ENCODE measurements around the gene FANCC. TPM values are rescaled to one million over a fixed set of nuclear protein-coding genes. Genes with fewer than 3 reads are reported as not detected.

FANCC gene
- total RNA-seq, 6 experiments from 2014 or later: 4.7 to 7.1 (median 5.7) TPM

DNA sequence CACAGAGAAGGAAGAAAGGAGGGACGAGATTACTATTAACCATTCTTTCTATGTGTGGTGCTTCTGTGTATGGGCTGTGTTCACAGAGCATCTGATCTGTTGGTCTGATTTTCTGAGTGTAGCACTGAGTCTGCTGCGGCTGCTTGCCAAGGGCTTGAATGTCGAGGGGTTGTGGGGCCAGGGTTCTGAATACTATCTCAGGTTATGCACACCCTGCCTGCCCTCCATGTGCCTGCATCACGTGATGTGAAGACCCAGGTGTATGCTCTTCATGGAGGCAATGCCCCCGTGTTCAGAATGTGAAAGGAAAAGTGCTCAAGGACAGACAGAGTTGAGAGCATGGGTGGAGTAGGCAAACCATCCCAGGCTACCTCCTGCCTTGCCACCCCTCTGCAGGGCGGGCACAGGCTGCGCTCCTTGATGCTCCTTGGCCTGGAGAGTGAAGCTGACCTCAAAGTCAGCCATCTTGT is 254.9 kb downstream of the FANCC start:
- DNase-seq: no peak
- Mint-ChIP-seq H3K9me3 (no peaks in the 10 kb centered on the region), H3K27me3 (ENCODE audit: insufficient read depth) (peaks cover 8% of the 10 kb centered on the region), H3K4me1 (ENCODE audit: low read depth) (peaks cover 76% of the 10 kb centered on the region), H3K27ac (no peak overlapping the region; the same call in 1 of the 2 replicates), H3K36me3 (ENCODE audit: low read depth) (peaks cover 51% of the 10 kb centered on the region), H3K4me3 (no peak overlapping the region)
- TF ChIP-seq, protein P1, sequence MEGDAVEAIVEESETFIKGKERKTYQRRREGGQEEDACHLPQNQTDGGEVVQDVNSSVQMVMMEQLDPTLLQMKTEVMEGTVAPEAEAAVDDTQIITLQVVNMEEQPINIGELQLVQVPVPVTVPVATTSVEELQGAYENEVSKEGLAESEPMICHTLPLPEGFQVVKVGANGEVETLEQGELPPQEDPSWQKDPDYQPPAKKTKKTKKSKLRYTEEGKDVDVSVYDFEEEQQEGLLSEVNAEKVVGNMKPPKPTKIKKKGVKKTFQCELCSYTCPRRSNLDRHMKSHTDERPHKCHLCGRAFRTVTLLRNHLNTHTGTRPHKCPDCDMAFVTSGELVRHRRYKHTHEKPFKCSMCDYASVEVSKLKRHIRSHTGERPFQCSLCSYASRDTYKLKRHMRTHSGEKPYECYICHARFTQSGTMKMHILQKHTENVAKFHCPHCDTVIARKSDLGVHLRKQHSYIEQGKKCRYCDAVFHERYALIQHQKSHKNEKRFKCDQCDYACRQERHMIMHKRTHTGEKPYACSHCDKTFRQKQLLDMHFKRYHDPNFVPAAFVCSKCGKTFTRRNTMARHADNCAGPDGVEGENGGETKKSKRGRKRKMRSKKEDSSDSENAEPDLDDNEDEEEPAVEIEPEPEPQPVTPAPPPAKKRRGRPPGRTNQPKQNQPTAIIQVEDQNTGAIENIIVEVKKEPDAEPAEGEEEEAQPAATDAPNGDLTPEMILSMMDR (IDR thresholded peaks at IDR 0.05): no peak

DNA sequence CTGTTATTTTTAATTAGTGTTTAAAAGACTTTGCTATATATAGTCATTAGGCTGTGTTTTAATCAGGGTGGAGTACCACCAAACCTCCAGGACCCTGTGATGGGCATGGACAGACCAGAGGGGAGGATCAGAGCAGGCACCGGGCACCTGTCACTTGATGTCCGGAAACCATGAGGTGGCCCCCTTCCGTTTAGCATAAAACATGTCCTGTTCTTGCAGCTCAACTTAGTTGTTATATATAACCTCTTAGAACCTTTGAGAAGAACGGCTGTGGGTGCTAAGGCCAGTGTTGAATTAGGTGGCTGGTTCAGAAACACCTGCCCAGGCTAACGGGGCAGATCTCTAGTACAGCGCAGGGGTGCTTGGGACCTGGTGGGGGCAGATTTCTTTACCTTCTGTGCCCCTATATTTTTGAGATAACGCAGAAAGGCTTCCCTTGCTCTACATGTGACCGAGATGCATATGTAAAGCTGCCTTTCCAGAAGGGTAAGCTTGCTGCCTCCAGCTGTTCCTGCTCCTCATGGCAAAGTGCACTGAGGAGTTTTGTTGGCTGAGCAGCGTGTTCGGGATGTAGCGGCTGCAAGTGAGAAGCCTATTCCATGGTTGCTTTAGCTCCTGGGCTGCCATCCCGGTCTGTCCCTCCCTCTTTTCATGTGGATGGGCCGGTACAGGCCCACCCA is 255.5 kb downstream of the FANCC start:
- Mint-ChIP-seq H3K36me3 (ENCODE audit: low read depth) (peaks cover 52% of the 10 kb centered on the region), H3K27me3 (ENCODE audit: insufficient read depth) (peaks cover 7% of the 10 kb centered on the region), H3K9me3 (no peaks in the 10 kb centered on the region), H3K27ac (no peak overlapping the region), H3K4me3 (no peak overlapping the region), H3K4me1 (ENCODE audit: low read depth) (peaks cover 76% of the 10 kb centered on the region)
- no peak for DNase-seq
- TF ChIP-seq, protein P1 (IDR thresholded peaks at IDR 0.05): no peak

DNA sequence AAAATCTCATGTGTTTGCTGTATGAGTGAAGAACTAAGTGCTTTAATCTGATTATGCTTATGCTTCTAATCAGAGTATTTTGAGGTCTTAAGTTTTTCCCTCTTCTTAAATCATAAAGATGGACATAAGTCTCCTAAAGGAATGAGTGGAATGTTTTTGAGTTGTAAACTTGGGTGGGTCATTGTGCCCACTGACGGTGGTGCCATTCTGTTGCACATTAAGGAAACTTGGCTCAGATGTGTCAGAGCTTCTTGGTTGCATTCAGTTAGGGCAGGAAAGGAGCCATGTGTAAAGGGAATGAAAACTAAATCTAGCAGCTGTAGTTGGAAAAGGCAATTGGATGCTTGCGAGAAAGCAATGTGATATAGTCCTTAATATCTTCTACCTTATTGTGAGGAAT is 256.6 kb downstream of the FANCC start:
- H3K27me3 Mint-ChIP-seq (ENCODE audit: insufficient read depth): peaks cover 5% of the 10 kb centered on the region
- H3K4me3 Mint-ChIP-seq: no peak overlapping the region
- TF ChIP-seq, protein P1 (IDR thresholded peaks at IDR 0.05): no peak
- H3K36me3 Mint-ChIP-seq (ENCODE audit: low read depth): peaks cover 48% of the 10 kb centered on the region
- H3K4me1 Mint-ChIP-seq (ENCODE audit: low read depth): peaks cover 76% of the 10 kb centered on the region
- H3K9me3 Mint-ChIP-seq: no peaks in the 10 kb centered on the region
- H3K27ac Mint-ChIP-seq: peak overlapping the region; percentile 25
- DNase-seq: no peak

DNA sequence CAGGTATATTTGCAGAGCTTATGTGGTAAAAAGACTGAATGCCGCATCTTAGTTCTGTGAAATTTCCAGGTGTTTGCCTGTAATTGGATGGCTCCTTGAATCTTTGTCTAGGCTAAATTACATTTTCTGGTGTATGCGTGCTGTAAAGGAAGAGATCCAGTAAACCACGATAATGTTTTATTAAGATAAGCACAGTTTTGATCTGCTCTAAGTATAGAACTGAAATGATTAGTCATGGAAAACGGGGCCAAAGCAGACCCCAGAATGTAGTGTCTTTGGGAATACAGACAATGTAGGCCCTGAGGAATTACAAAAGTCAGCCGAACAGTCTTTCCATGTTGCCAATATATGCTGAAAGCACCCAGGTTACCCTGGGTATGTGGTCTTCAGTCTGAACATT is 257.3 kb downstream of the FANCC start:
- Mint-ChIP-seq H3K27ac (no peak overlapping the region), H3K4me3 (no peak overlapping the region), H3K27me3 (ENCODE audit: insufficient read depth) (peaks cover 5% of the 10 kb centered on the region), H3K36me3 (ENCODE audit: low read depth) (peaks cover 46% of the 10 kb centered on the region), H3K9me3 (no peaks in the 10 kb centered on the region), H3K4me1 (ENCODE audit: low read depth) (peaks cover 76% of the 10 kb centered on the region)
- TF ChIP-seq, protein P1 (IDR thresholded peaks at IDR 0.05): no peak
- no peak for DNase-seq

DNA sequence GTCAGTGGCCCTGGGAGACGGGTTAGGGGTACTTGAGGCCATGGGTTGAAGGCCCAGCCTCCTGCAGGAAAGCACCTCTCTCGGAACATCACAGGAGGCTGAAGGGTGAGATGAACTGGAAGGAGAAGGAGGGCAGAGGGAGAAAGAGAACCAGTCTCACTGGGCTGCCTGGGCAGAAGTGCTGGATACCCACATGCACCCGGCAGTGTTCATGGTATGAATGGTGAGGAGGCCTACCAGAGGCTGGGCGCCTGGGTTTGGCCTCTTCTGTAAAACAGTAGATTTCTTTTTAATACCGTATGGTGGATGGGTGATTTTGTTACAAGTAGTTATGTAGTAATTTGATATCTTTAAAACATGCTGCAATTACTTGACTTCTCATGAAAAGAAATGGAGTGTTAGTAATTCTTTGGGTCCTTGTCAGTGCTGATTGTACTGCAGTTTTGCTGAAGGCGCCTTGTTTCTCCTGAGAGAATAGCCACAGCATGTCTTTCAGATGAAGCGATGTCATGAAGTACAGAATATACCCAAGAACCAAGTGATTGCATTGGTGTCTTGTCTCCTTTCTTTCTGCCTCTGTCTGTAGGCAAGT is 258.6 kb downstream of the FANCC start:
- H3K36me3 Mint-ChIP-seq (ENCODE audit: low read depth): peaks cover 36% of the 10 kb centered on the region
- no peaks in the 10 kb centered on the region for H3K9me3 Mint-ChIP-seq
- TF ChIP-seq, protein P1 (IDR thresholded peaks at IDR 0.05): no peak
- H3K27me3 Mint-ChIP-seq (ENCODE audit: insufficient read depth): peaks cover 5% of the 10 kb centered on the region
- H3K4me1 Mint-ChIP-seq (ENCODE audit: low read depth): peaks cover 78% of the 10 kb centered on the region
- H3K27ac Mint-ChIP-seq: peak overlapping the region; percentile 96
- no peak overlapping the region for H3K4me3 Mint-ChIP-seq
- DNase-seq: peak; percentile 15

All from HFFc6 (cell line).